ENCODE results near the gene MORF4L2.

Gene MORF4L2, protein sequence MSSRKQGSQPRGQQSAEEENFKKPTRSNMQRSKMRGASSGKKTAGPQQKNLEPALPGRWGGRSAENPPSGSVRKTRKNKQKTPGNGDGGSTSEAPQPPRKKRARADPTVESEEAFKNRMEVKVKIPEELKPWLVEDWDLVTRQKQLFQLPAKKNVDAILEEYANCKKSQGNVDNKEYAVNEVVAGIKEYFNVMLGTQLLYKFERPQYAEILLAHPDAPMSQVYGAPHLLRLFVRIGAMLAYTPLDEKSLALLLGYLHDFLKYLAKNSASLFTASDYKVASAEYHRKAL

GRCh38 chrX:103686199-103687072 lies at the start of gene MORF4L2:
Gene MORF4L2, minus strand, starts transcription at chrX:103686699. Its CDS starts 9,672 bp downstream, at chrX:103677027.
- TF ChIP-seq CTCF (IDR thresholded peaks at IDR 0.05; ENCODE audit: insufficient read depth, low read depth, low read length, missing control alignments), result no peak
- H3K4me3 ChIP-seq (ENCODE audit: low read depth, low read length), result peak within 1 kb of the TSS; percentile 79
- peak; percentile 96 for DNase-seq (ENCODE audit: low read depth)

GRCh38 chrX:103734125-103734760 lies 47.7 kb upstream of the MORF4L2 start:
- H3K4me3 ChIP-seq (ENCODE audit: low read depth, low read length), result no peak overlapping the region
- no peak for TF ChIP-seq CTCF (IDR thresholded peaks at IDR 0.05; ENCODE audit: insufficient read depth, low read depth, low read length, missing control alignments)
- no peak for DNase-seq (ENCODE audit: low read depth)

- no peak for DNase-seq (ENCODE audit: low read depth)
- H3K4me3 ChIP-seq (ENCODE audit: low read depth, low read length), result no peak overlapping the region
- no peak for TF ChIP-seq CTCF (IDR thresholded peaks at IDR 0.05; ENCODE audit: insufficient read depth, low read depth, low read length, missing control alignments)
These were observed 46.5 kb upstream of the MORF4L2 start for GRCh38 chrX:103733017-103733416.

GRCh38 chrX:103730796-103731493 lies 44.4 kb upstream of the MORF4L2 start:
- no peak overlapping the region for H3K4me3 ChIP-seq (ENCODE audit: low read depth, low read length)
- no peak for DNase-seq (ENCODE audit: low read depth)
- TF ChIP-seq CTCF (IDR thresholded peaks at IDR 0.05; ENCODE audit: insufficient read depth, low read depth, low read length, missing control alignments), result no peak

GRCh38 chrX:103730147-103730795 lies 43.8 kb upstream of the MORF4L2 start:
- DNase-seq (ENCODE audit: low read depth), result no peak
- no peak for TF ChIP-seq CTCF (IDR thresholded peaks at IDR 0.05; ENCODE audit: insufficient read depth, low read depth, low read length, missing control alignments)
- H3K4me3 ChIP-seq (ENCODE audit: low read depth, low read length), result no peak overlapping the region

- TF ChIP-seq CTCF (IDR thresholded peaks at IDR 0.05; ENCODE audit: insufficient read depth, low read depth, low read length, missing control alignments), result no peak
- no peak for DNase-seq (ENCODE audit: low read depth)
- H3K4me3 ChIP-seq (ENCODE audit: low read depth, low read length), result no peak overlapping the region
These were observed 42.5 kb upstream of the MORF4L2 start for GRCh38 chrX:103729015-103729414.
